Left forelimb (tissue), 1 donor: ENCODE results near the gene TSPAN33.
"Not testable (repeated sequence)": the region's sequence is repeated elsewhere in the genome, so short reads cannot be mapped to it uniquely, and the experiment has no call there.

Source experiments
- DNase-seq: peaks from one replicate; pipeline ENCODE4 v3.0.0-alpha.2; 2018; ENCODE audit warnings: low spot score

TSPAN33 gene

DNA sequence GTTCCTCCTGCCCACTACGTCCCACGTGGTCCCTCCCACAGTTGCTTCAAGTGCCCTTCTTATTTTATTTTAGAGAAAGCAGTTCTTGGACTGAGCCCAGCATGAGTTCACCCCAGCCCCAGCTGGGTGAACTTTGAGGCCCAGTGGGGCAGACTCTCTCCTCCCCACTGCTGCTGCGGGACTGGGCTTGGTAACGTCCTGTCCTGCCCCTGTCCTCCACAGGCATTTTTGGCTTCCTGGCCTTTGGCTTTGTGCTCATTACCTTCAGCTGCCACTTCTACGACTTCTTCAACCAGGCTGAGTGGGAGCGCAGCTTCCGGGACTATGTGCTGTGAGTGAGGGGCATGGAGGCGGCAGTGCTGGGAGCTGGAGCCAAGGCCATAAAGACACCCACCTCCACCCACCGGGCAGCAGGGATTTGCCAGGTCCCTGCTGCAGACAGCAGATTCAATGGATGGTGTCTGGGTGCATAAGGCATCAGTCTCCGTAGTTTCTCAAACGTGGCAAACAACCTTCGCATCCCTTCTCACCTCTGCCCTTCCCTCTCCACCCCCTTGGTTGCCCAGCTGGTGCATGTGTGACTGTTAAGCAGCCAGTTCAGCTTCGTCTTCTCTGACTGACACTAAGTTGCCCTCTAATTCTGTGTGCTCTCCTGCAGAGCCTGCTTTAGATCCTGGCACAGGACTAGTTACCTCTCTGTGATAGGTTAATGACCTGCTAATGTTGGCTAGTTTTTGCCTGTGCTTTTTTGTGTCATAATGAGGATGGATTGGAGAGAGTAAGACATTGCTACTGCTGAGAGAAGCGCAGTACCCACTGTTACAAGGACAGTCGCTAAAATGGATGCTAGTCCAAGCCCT is 64.8 kb downstream of the TSPAN33 start:
- no peak for DNase-seq

- peak; percentile 87 for DNase-seq
Measured at GRCh38 chr7:129210256-129210988, 65.9 kb downstream of the TSPAN33 start.

DNA sequence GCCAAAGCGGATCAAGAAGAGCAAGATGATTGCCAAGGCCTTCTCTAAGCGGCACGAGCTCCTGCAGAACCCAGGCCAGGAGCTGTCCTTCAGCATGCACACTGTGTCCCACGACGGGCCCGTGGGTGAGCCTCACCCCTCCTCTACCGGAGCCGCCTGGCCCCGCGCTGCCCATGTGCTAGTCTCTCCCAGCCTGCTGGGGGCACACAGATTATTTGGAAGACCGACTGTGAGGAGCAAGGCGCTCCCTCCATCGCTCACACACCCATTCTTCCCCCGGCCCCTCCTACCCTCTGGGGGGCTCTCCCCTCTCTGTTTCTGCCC is 66.4 kb downstream of the TSPAN33 start:
- no peak for DNase-seq

GRCh38 chr7:129212126-129212525 is 67.6 kb downstream of the TSPAN33 start:
- no peak for DNase-seq

DNA sequence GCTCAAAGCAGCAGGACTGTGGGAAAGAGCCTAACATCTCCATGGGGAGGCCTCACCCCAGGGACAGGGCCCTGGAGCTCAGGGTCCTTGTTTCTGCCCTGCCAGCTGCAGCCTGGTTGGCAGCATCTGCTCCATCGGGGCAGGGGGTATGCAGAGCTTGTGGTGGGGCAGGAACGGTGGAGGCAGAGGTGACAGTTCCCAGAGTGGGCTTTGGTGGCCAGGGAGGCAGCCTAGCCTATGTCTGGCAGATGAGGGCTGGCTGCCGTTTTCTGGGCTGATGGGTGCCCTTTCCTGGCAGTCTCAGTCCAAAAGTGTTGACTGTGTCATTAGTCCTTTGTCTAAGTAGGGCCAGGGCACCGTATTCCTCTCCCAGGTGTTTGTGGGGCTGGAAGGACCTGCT is 68.1 kb downstream of the TSPAN33 start:
- DNase-seq = no peak

GRCh38 chr7:129213828-129214227 is 69.3 kb downstream of the TSPAN33 start:
- DNase-seq = no peak

DNA sequence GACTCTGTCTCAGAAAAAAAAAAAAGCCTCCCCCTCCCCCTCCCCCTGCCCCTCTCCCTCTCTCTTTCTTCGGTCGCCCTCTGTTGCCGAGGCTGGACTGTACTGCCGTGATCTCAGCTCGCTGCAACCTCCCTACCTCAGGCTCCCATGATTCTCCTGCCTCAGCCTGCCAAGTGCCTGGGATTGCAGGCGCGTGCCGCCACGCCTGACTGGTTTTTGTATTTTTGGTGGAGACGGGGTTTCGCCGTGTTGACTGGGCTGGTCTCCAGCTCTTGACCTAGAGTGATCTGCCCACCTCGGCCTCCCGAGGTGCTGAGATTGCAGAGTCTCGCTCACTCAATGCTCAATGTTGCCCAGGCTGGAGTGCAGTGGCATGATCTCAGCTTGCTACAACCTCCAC is 71.2 kb downstream of the TSPAN33 start:
- not testable (repeated sequence) for DNase-seq

DNA sequence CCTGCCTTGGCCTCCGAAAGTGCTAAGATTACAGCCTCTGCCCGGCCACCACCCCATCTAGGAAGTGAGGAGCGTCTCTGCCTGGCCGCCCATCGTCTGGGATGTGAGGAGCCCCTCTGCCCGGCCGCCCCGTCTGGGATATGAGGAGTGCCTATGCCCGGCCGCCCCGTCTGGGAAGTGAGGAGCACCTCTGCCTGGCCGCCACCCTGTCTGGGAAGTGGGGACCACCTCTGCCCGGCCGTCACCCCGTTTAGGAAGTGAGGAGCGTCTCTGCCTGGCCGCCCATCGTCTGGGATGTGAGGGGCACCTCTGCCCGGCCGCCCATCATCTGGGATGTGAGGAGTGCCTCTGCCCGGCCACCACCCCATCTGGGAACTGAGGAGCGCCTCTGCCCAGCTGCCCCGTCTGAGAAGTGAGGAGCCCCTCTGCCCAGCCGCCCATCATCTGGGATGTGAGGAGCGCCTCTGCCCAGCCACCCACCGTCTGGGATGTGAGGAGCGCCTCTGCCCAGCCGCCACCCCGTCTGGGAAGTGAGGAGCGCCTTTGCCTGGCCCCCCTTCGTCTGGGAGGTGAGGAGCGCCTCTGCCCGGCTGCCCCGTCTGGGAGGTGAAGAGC is 71.7 kb downstream of the TSPAN33 start:
- not testable (repeated sequence) for DNase-seq

DNA sequence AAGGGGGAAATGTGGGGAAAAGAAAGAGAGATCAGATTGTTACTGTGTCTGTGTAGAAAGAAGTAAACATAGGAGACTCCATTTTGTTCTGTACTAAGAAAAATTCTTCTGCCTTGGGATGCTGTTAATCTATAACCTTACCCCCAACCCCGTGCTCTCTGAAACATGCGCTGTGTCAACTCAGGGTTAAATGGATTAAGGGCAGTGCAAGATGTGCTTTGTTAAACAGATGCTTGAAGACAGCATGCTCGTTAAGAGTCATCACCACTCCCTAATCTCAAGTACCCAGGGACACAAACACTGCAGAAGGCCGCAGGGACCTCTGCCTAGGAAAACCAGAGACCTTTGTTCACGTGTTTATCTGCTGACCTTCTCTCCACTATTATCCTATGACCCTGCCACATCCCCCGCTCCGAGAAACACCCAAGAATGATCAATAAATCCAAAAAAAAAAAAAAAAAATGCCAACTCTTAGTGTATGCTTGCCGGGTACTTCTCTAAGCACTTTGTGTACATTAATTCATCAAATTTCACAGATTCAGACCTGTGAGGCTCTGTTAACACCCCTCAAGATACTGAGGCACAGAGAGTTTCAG is 72.4 kb downstream of the TSPAN33 start:
- DNase-seq = not testable (repeated sequence)

DNA sequence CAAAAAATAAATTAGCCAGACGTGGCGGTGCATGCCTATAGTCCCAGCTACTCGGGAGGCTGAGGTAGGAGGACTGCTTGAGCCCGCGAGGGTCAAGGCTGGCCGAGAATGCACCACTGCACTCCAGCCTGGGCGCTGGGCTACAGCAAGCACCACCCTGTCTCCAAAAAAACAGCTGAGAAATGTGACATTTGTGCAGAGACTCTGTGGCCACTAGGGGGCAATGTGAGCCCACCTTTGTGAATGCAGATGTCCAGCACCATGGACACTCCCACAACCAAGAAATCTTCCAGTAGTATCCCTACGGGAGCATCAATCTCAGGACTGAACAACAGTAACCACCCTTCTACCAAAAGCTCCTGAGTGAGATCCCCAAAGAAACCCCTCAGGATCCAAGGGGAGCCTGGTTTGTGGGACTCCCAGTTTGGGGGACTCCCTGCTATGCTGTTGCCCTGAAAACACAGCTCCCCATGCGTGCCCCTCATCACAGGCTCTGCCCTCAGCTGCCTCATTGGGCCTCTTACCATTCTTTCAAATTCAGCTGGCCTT is 74.1 kb downstream of the TSPAN33 start:
- DNase-seq = peak; percentile 88

DNA sequence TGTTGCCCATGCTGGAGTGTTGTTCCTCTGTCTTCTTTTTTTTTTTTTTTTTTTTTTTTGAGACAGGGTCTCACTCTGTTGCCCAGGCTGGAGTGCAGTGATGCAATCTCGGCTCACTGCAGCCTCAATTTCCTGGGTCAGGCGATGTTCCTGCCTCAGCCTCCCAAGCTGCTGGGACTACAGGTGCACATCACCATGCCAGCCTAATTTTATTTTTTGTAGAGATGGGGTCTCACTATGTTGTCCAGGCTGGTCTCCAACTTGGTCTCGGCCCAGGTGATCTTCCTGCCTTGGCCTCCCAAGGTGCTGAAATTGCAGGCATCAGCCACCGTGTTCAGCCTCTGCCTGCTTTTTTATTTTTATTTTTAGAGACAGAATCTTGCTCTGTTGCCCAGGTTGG is 74.7 kb downstream of the TSPAN33 start:
- DNase-seq = not testable (repeated sequence)
